ENCODE results near the gene CDH7.

CDH7 gene

GRCh38 chr18:65754121-65754520, 3.3 kb downstream of the CDH7 start:
- Mint-ChIP-seq H3K4me3 (no peak overlapping the region), H3K4me1 (no peaks in the 10 kb centered on the region), H3K27me3 (peaks cover 21% of the 10 kb centered on the region), H3K27ac (no peak overlapping the region), H3K9me3 (peaks cover 4% of the 10 kb centered on the region), H3K36me3 (ENCODE audit: low read depth) (no peaks in the 10 kb centered on the region)
- ATAC-seq (no peak), DNase-seq (no peak)

- H3K9me3 Mint-ChIP-seq, result peaks cover 4% of the 10 kb centered on the region
- H3K4me1 Mint-ChIP-seq, result no peaks in the 10 kb centered on the region
- no peaks in the 10 kb centered on the region for H3K36me3 Mint-ChIP-seq (ENCODE audit: low read depth)
- H3K27me3 Mint-ChIP-seq, result peaks cover 10% of the 10 kb centered on the region
- ATAC-seq (no peak), DNase-seq (no peak)
- no peak overlapping the region for H3K4me3 Mint-ChIP-seq
- H3K27ac Mint-ChIP-seq, result no peak overlapping the region
These were observed 4.8 kb downstream of the CDH7 start for GRCh38 chr18:65755616-65756015.

- H3K4me1 Mint-ChIP-seq, result no peaks in the 10 kb centered on the region
- DNase-seq, result no peak
- no peak overlapping the region for H3K27ac Mint-ChIP-seq
- no peaks in the 10 kb centered on the region for H3K36me3 Mint-ChIP-seq (ENCODE audit: low read depth)
- H3K27me3 Mint-ChIP-seq, result no peaks in the 10 kb centered on the region
- peaks cover 4% of the 10 kb centered on the region for H3K9me3 Mint-ChIP-seq
- ATAC-seq, result no peak
- H3K4me3 Mint-ChIP-seq, result no peak overlapping the region
These were observed 9.6 kb downstream of the CDH7 start for GRCh38 chr18:65760457-65760856.

- Mint-ChIP-seq H3K27me3 (no peaks in the 10 kb centered on the region), H3K27ac (no peak overlapping the region), H3K9me3 (peaks cover 6% of the 10 kb centered on the region), H3K4me3 (no peak overlapping the region), H3K36me3 (ENCODE audit: low read depth) (no peaks in the 10 kb centered on the region), H3K4me1 (no peaks in the 10 kb centered on the region)
- DNase-seq, result no peak
- ATAC-seq, result no peak
These were observed 11.0 kb downstream of the CDH7 start for GRCh38 chr18:65761636-65762295.

- H3K36me3 Mint-ChIP-seq (ENCODE audit: low read depth), result no peaks in the 10 kb centered on the region
- H3K27me3 Mint-ChIP-seq, result no peaks in the 10 kb centered on the region
- DNase-seq (no peak), ATAC-seq (no peak)
- peaks cover 10% of the 10 kb centered on the region for H3K9me3 Mint-ChIP-seq
- H3K4me1 Mint-ChIP-seq, result no peaks in the 10 kb centered on the region
- no peak overlapping the region for H3K4me3 Mint-ChIP-seq
- no peak overlapping the region for H3K27ac Mint-ChIP-seq
These were observed 11.7 kb downstream of the CDH7 start for GRCh38 chr18:65762556-65762955.

GRCh38 chr18:65767406-65767805, 16.6 kb downstream of the CDH7 start:
- DNase-seq, result no peak
- no peak overlapping the region for H3K27ac Mint-ChIP-seq
- H3K4me1 Mint-ChIP-seq, result no peaks in the 10 kb centered on the region
- no peak for ATAC-seq
- peaks cover 6% of the 10 kb centered on the region for H3K9me3 Mint-ChIP-seq
- H3K27me3 Mint-ChIP-seq, result no peaks in the 10 kb centered on the region
- no peak overlapping the region for H3K4me3 Mint-ChIP-seq
- no peaks in the 10 kb centered on the region for H3K36me3 Mint-ChIP-seq (ENCODE audit: low read depth)

- Mint-ChIP-seq H3K36me3 (ENCODE audit: low read depth) (no peaks in the 10 kb centered on the region), H3K4me3 (no peak overlapping the region), H3K27ac (no peak overlapping the region), H3K27me3 (no peaks in the 10 kb centered on the region), H3K9me3 (peaks cover 6% of the 10 kb centered on the region), H3K4me1 (no peaks in the 10 kb centered on the region)
- no peak for DNase-seq
- ATAC-seq, result no peak
These were observed 17.4 kb downstream of the CDH7 start for GRCh38 chr18:65768120-65768778.

GRCh38 chr18:65769652-65770051, 18.8 kb downstream of the CDH7 start:
- Mint-ChIP-seq H3K36me3 (ENCODE audit: low read depth) (no peaks in the 10 kb centered on the region), H3K4me3 (no peak overlapping the region), H3K27me3 (no peaks in the 10 kb centered on the region), H3K9me3 (peaks cover 6% of the 10 kb centered on the region), H3K27ac (no peak overlapping the region), H3K4me1 (no peaks in the 10 kb centered on the region)
- DNase-seq, result no peak
- ATAC-seq, result no peak

- no peak for ATAC-seq
- no peaks in the 10 kb centered on the region for H3K36me3 Mint-ChIP-seq (ENCODE audit: low read depth)
- DNase-seq, result no peak
- H3K4me3 Mint-ChIP-seq, result no peak overlapping the region
- no peaks in the 10 kb centered on the region for H3K4me1 Mint-ChIP-seq
- H3K27ac Mint-ChIP-seq, result no peak overlapping the region
- no peaks in the 10 kb centered on the region for H3K9me3 Mint-ChIP-seq
- H3K27me3 Mint-ChIP-seq, result no peaks in the 10 kb centered on the region
These were observed 35.7 kb downstream of the CDH7 start for GRCh38 chr18:65786474-65786873.

- Mint-ChIP-seq H3K27ac (no peak overlapping the region), H3K36me3 (ENCODE audit: low read depth) (no peaks in the 10 kb centered on the region), H3K4me3 (no peak overlapping the region), H3K4me1 (no peaks in the 10 kb centered on the region), H3K27me3 (no peaks in the 10 kb centered on the region), H3K9me3 (no peaks in the 10 kb centered on the region)
- DNase-seq (no peak), ATAC-seq (no peak)
These were observed 37.6 kb downstream of the CDH7 start for GRCh38 chr18:65788373-65788772.

GRCh38 chr18:65790604-65791003, 39.8 kb downstream of the CDH7 start:
- H3K27me3 Mint-ChIP-seq, result no peaks in the 10 kb centered on the region
- no peak overlapping the region for H3K27ac Mint-ChIP-seq
- no peaks in the 10 kb centered on the region for H3K36me3 Mint-ChIP-seq (ENCODE audit: low read depth)
- DNase-seq (no peak), ATAC-seq (no peak)
- peaks cover 8% of the 10 kb centered on the region for H3K9me3 Mint-ChIP-seq
- no peaks in the 10 kb centered on the region for H3K4me1 Mint-ChIP-seq
- no peak overlapping the region for H3K4me3 Mint-ChIP-seq

GRCh38 chr18:65791719-65792118, 40.9 kb downstream of the CDH7 start:
- no peaks in the 10 kb centered on the region for H3K36me3 Mint-ChIP-seq (ENCODE audit: low read depth)
- H3K4me1 Mint-ChIP-seq, result no peaks in the 10 kb centered on the region
- no peaks in the 10 kb centered on the region for H3K27me3 Mint-ChIP-seq
- H3K27ac Mint-ChIP-seq, result no peak overlapping the region
- DNase-seq (no peak), ATAC-seq (no peak)
- no peak overlapping the region for H3K4me3 Mint-ChIP-seq
- peaks cover 8% of the 10 kb centered on the region for H3K9me3 Mint-ChIP-seq

GRCh38 chr18:65792456-65793074, 41.8 kb downstream of the CDH7 start:
- DNase-seq, result no peak
- Mint-ChIP-seq H3K4me3 (no peak overlapping the region), H3K4me1 (no peaks in the 10 kb centered on the region), H3K36me3 (ENCODE audit: low read depth) (no peaks in the 10 kb centered on the region), H3K27me3 (no peaks in the 10 kb centered on the region), H3K9me3 (peaks cover 8% of the 10 kb centered on the region), H3K27ac (no peak overlapping the region)
- ATAC-seq, result no peak

- Mint-ChIP-seq H3K36me3 (ENCODE audit: low read depth) (no peaks in the 10 kb centered on the region), H3K4me3 (no peak overlapping the region), H3K4me1 (no peaks in the 10 kb centered on the region), H3K27me3 (no peaks in the 10 kb centered on the region), H3K9me3 (no peaks in the 10 kb centered on the region), H3K27ac (no peak overlapping the region)
- DNase-seq (no peak), ATAC-seq (no peak)
These were observed 57.9 kb downstream of the CDH7 start for GRCh38 chr18:65808759-65809158.

- Mint-ChIP-seq H3K36me3 (ENCODE audit: low read depth) (no peaks in the 10 kb centered on the region), H3K27me3 (no peaks in the 10 kb centered on the region), H3K27ac (no peak overlapping the region), H3K4me1 (no peaks in the 10 kb centered on the region), H3K4me3 (no peak overlapping the region), H3K9me3 (no peaks in the 10 kb centered on the region)
- ATAC-seq (no peak), DNase-seq (no peak)
These were observed 60.5 kb downstream of the CDH7 start for GRCh38 chr18:65811307-65811706.
